Fibroblast of mammary gland (primary cell): ENCODE data around the gene CFAP58.

Experiments used
- DNase-seq: peaks from one replicate; pipeline ENCODE4 v3.0.0-alpha.2; 2010; ENCODE audit warnings: low read depth
- H3K4me3 ChIP-seq: 2 replicates; pipeline ENCODE4 v1.5.1; 2011; ENCODE audit warnings: low read depth, mild to moderate bottlenecking, low read length, moderate library complexity; ENCODE audit not compliant: control insufficient read depth
- TF ChIP-seq, protein P1 (sequence below): conservative IDR thresholded peaks from 2 replicates; pipeline ENCODE4 v1.5.1; 2011; ENCODE audit warnings: low read depth, low read length, inconsistent platforms; ENCODE audit not compliant: control insufficient read depth, insufficient read depth

CFAP58 gene

DNA sequence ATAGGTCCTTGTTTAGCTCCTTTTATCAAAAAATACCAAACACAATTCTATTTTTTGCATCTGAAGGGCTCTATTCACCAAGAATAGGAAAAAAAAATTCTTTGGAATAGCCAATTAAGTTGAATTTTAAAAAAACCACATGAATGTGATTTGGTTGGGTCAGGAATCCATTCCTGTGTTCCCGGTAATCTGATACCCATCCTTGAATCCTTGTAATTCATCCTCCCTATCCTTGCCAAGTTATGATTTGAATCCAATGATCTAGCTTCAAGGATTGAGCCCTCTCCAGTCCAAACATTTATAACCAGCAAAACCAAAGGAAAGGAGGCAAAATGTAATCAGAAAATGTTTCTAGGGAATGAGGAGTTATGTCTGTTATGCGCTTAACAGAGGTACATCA is 86.6 kb downstream of the CFAP58 start:
- H3K4me3 ChIP-seq, result no peak overlapping the region
- peak; percentile 57 for DNase-seq
- TF ChIP-seq, protein P1, sequence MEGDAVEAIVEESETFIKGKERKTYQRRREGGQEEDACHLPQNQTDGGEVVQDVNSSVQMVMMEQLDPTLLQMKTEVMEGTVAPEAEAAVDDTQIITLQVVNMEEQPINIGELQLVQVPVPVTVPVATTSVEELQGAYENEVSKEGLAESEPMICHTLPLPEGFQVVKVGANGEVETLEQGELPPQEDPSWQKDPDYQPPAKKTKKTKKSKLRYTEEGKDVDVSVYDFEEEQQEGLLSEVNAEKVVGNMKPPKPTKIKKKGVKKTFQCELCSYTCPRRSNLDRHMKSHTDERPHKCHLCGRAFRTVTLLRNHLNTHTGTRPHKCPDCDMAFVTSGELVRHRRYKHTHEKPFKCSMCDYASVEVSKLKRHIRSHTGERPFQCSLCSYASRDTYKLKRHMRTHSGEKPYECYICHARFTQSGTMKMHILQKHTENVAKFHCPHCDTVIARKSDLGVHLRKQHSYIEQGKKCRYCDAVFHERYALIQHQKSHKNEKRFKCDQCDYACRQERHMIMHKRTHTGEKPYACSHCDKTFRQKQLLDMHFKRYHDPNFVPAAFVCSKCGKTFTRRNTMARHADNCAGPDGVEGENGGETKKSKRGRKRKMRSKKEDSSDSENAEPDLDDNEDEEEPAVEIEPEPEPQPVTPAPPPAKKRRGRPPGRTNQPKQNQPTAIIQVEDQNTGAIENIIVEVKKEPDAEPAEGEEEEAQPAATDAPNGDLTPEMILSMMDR, result no peak

DNA sequence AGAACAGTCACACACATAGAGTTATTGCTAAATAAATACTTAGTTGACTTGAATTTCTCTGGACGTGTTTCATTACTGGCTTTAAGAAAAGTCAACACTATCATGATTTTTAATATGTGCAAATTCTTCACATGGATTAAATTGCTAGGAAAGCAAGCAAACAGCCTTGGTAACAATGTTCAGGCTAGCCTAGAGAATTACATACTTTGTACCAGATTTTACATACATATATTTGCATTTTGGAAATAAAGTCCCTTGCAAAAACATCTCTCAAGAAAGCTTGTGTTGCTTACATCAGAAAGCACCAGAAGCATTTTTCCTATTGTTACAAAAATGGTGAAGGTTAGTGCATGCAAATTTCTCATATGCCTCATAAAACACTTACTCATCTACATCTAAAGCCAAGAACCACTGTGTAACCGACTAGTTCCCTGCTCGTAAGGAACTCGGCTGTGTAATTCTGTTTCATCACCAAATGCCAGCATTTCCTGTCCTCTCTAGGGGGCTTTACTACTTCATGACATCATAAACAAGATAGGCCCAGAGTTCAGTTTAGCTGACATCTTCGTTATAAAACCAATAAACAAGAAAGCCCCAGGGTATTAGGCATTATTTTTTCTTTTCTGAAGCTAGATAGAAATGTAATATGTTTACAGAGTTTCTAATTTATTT is 87.8 kb downstream of the CFAP58 start:
- H3K4me3 ChIP-seq, result no peak overlapping the region
- TF ChIP-seq, protein P1, result no peak
- peak; percentile 98 for DNase-seq

DNA sequence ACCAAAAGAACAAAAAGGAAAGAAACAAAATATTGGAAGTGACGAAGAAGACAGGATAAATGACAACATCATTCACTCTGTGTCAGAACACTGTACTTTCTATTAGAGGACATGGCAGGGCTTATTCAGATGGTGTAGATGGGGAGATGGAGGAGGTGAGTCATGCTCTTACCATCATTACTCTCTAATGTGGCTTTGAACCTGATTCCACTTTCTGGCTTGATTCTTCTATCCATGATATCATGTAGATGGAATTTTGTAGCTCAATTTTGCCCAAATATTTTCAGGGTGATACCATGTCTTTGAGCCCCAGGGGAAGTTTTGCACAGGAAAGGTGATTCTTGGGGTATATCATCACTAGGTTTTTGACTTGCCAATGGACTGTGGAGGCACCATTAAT is 91.7 kb downstream of the CFAP58 start:
- peak; percentile 92 for DNase-seq
- H3K4me3 ChIP-seq, result no peak overlapping the region
- TF ChIP-seq, protein P1, result no peak

DNA sequence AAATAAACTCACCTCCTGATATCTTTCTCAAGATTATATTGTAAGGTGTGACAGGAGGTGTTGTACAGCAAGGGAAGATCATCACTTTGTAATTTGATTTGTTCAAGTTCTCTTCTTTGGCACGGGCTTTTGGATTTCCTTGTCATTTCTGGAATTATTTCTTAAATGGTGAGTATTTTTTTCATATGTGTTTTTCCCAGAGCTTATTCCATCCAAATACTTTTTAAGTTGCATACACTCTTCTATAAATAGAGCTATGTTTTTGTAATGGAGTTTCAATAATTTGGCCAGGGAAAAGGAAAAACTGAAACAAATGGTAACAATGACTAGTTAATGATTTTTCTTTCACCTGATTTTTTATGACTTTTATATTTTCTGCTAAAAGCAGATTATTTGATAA is 92.5 kb downstream of the CFAP58 start:
- no peak overlapping the region for H3K4me3 ChIP-seq
- no peak for DNase-seq
- TF ChIP-seq, protein P1, result no peak

DNA sequence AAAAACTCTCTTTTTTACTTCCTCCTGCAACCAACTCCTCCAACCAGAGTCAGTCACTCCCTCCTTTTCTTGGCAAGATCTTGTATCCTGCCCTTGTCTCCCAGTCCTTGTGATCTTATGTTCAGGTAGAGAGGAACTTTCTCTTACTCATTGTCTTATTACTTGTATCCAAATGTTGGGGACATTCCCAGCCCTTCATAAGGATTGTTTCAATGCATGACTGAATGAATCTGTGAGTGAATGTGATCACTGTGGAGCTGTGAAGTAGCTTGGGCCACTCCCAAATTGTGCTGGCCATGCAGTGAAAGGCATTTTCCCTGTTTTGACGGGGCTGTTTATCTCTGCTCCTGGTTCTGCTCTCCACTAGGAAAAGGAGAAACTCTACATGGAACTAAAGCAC is 93.7 kb downstream of the CFAP58 start:
- peak; percentile 56 for DNase-seq
- TF ChIP-seq, protein P1, result no peak

DNA sequence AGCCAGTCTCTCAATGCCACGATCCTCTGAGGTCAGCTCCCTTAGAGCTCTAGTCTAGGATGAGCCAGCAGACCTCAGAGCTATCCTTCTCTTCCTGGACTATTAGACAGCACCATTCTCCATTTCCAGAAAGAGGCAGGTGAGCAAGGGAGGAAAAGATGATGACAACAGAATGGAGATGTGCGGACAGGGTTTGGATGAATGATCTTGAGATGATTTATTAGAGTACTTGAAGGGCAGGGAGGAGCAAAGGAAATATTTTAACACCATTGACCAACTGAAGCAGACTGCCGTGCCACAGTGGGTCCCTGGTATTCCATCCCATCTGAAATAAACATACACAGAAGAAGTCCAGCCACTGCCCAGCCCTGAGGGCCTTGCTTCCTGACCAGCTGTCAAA is 94.3 kb downstream of the CFAP58 start:
- H3K4me3 ChIP-seq, result no peak overlapping the region
- no peak for DNase-seq
- TF ChIP-seq, protein P1, result no peak

More for the DNA sequence above, 93.7 kb downstream of the CFAP58 start:
- no peak overlapping the region for H3K4me3 ChIP-seq
